Measurements from ENCODE around the gene USP3. TPM values are rescaled to one million over a fixed set of nuclear protein-coding genes. Genes with fewer than 3 reads are reported as not detected.
"Not testable (repeated sequence)": the region's sequence is repeated elsewhere in the genome, so short reads cannot be mapped to it uniquely, and the experiment has no call there.

The USP3 gene
- total RNA-seq, 1 donor from 2014 or later = 29.5 TPM

DNA sequence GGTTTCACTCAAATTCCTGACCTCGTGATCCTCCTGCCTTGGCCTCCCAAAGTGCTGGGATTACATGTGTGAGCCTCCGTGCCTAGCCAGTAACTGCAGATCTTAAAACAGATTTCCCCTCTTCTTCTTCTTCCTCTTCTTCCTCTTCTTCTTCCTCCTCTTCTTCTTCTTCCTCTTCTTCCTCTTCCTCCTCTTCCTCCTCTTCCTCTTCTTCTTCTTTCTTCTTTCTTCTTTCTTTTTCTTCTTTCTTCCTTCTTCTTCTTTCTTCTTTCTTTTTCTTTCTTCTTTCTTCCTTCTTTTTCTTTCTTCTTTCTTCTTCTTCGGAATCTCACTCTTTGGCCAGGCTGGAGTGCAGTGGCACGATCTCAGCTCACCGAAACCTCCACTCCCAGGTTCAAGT is 7.8 kb downstream of the USP3 start:
- DNase-seq (ENCODE audit: low read depth in 2 of 2) = no peak

DNA sequence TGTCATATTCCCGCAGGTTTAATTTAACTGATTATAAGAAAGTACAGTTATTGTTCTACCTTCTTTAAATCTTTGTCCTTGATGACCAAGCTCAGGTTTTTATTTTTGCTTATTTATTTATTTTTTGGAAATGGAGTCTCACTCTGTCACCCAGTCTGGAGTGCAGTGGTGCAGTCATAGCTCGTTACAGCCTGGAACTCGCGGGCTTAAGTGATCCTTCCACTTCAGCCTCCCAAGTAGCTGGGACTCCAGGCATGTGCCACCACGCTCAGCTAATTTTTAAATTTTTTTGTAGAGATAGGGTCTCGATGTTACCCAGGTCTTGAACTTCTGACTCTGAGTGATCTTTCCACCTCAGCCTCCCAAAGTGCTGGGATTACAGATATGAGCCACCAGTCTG is 8.9 kb downstream of the USP3 start:
- no peak for DNase-seq (ENCODE audit: low read depth in 2 of 2)

DNA sequence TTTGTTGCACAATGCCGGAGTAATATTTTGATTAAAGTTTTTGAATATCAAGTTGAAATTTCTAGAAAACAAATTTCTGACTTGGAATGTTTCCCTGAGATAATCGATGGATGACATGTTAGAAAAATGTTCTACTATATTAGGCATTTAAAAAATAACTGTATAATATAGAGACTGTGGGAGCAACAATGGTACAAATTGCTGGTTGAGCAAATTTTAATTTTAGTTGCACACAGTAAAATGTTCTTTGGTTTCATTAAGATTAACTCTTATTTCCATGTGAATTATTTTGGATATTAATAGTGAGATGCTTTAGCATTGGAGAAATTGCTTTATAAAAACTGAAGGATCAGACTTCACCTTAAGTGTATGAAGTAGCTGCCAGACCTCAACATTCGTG is 9.3 kb downstream of the USP3 start:
- no peak for DNase-seq (ENCODE audit: low read depth in 2 of 2)

DNA sequence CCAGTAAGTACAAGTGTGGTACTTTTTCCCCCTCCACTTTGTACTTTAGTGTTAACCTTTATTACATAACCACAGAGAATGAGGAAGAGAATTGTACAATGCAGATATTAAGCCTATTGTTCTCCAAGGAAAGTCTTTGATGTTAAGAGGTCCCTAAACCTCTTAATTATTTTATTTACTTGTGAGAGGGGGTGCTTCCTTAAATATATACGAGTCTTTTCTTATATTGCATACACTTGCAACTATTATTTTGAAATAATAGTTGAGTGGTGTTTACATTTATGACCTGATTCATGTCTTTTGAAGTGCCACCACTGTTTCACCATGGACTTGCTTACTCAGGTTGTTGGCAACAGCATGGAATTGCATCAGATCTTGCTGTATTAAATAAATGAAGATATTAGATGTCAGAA is 10.1 kb downstream of the USP3 start:
- peak in 1 of 2 donors; percentile 35 for DNase-seq (ENCODE audit: low read depth in 2 of 2)

DNA sequence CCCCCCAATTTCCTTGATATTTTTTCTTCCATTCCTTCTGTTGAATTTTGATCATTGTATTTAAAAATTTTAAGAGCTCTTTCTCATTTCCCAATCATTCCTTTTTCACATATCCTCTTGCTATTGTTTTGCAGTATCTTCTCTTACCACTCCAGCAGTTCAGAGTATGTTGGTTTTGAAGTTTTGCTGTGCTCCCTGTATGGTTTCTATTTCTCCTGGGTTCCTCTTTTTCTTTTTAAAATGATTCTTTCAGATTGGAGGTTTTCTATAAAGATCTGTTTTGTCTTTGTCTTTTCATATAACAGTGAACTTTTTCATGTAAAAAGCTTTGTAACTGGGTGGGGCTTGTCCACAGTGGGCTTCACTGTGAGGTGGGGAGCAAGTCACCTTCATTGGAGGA is 12.8 kb downstream of the USP3 start:
- no peak for DNase-seq (ENCODE audit: low read depth in 2 of 2)

DNA sequence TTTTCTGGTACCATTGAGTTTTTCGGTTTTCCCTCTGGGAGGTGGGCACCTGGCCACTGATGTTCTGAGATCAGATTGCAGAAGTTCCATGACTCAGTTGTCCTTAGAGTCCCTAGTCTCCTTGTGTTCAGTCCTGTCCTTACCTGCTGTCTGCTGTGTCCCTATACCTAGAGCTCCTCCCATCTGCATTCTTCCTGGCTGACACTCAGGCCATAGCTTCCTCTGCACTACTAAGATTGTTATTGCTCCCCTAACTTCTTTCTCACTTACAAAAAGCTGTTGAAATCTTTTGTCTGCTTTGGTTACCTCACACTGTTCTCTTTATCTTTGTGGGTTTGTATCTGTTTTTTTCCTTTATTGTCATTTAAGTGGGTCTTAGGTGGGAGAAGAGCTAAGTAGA is 13.2 kb downstream of the USP3 start:
- no peak for DNase-seq (ENCODE audit: low read depth in 2 of 2)

DNA sequence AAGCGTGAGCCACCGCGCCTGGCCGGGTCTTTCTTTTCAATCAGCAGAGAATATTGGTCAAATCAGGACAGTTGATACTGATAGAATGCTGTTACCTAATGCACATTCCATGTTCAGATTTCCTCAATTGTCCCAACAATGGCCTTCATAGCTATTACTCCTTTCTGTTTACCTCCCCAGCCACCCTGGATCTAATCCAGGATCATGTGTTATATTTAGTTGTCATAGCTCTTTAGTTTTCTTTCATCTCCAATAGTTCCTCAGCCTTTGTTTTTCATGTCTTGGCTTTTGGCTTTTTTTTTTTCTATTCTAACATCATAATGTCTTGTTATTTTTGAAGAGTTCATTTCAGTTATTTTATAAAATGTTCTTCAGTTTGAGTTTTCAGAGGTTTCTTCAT is 14.6 kb downstream of the USP3 start:
- peak in 1 of 2 donors; percentile 53 for DNase-seq (ENCODE audit: low read depth in 2 of 2)

DNA sequence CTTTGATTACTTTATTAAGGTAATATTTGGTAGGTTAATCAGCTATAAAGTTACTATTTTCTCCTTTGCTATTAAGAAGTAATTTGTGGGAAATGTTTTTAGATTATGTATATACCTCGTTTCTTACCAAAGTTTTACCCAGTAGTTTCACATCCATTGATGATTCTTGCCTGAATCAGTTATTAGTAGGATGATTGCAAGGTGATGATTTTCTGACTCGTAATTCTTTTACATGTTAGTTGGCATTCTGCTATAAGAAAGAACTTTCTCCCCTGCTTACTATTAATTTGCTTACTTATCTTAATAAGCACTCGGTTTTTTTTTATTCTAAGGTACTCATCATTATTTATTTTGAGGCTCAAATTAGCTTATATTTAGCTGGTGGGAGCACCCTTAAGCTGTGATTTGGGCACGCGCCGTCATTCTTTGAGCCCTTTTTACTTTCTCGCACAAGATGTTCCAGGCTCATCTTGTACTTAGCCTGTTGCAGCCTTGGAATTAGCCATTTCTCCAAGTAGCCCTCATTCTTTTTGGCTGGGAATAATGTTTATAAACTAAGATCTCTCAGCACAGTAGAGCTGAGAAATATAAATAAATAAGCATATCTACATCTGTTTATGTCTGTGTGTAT is 15.3 kb downstream of the USP3 start:
- no peak for DNase-seq (ENCODE audit: low read depth in 2 of 2)

DNA sequence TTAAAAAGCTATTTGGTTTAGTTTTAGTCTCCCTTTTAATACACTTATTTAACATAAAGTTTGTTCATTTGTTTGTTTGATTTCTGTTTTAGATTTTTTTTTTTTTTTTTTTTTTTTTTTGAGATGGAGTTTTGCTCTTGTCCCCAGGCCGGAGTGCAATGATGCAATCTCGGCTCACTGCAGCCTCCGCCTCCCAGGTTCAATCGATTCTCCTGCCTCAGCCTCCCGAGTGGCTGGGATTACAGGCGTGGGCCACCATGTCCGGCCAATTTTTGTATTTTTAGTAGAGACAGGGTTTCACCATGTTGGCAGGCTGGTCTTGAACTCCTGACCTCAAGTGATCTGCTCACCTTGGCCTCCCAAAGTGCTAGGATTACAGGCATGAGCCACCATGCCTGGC is 16.1 kb downstream of the USP3 start:
- not testable (repeated sequence) for DNase-seq (ENCODE audit: low read depth in 2 of 2)

DNA sequence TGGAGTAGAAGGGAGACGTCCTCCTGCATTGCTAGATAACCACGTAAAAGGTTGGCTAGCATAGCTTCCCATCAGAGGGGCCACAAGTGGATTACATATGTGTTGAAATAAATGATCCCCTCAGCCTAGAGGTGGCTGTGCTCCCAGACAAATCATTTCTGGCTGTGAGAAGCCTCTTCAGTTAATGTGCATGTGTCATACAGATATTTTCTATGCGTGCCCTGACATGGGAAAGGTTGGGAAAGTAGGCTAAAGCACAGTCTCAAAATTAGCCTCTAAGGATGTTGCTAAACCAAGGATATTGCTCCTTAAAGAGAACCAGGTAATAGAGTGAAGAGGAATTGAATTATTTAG is 17.8 kb downstream of the USP3 start:
- no peak for DNase-seq (ENCODE audit: low read depth in 2 of 2)

DNA sequence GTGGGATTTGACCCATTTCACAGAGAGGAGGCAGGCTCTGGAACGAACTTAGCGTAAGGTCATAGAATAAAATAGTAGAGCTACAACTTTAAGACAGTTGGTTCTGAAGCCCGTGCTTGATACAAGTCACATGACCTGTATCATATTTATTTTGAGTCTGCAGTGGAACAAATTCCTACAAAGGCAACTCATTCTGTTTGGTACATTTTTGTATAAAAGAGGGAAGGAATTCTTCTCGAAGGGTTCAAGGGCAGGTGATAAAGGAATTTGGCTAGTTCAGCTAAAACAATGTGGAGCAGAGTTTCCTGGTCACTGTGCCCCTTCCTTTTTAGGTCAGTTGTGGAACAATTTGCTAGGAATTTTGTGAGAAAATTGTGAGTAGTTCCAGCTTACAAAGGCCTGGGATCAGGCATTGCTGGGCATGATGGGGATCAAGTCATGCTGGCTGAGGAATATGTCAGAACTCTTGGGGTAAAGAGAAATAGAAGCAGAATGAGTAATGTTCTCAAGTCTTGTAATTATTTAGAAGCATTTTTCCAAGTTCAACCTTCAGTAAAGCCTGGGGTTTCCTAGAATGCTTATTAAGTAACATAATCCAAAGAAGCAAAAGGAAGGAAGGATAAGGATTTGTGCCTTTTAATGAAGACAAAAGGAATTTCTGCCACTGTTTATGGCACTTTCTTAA is 19.1 kb downstream of the USP3 start:
- DNase-seq (ENCODE audit: low read depth in 2 of 2) = peak in 1 of 2 donors; percentile 24

DNA sequence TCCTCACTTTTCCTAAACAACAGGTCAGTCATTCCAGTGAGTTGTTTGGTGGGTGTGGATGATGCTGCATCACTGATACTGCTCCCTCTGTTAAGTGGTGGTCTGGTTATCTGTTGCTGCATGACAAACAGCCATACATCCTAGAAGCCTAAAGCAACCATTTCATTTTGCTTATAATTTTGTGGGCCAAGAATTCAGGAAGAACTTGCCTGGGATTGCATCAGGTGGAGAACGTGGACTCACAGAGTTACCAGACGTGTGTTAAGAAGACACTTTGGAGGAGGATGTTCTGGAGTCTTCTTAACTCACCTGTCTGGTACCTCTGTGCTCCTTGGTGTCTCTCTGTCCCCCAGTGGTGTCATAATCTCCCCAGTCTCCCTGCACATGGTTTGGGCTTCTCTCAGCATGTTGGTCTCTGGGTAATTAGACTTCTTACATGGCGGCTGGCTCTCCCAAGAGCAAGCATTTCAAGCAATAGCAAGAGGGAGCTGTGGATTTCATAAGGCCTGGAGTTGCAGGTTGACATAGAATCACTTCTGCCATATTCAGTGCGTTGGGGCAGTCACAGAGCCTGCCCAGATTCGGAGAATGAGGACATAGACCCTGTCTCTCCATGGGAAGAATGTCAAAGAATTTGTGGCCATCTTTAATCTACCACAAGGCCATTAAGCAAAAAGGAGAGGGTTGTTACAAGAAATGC is 20.1 kb downstream of the USP3 start:
- no peak for DNase-seq (ENCODE audit: low read depth in 2 of 2)

DNA sequence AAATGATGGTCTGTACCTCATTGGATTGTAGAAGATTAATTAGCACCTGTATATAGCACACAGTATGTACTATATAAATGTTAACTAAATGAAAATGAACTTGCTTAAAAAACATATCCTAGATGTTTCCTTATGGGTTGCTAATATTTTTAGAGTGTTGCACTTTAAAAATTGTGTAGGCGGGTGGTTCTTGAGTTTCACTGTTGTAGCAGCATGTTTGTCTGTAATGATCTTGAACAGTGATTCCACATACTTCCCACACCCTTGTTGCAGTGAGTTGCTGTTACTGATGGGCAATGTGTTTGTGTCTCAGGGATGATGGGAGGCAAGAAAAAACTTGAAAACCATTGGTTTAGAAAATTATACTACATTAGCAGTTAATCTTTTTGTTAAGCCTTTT is 22.0 kb downstream of the USP3 start:
- no peak for DNase-seq (ENCODE audit: low read depth in 2 of 2)

DNA sequence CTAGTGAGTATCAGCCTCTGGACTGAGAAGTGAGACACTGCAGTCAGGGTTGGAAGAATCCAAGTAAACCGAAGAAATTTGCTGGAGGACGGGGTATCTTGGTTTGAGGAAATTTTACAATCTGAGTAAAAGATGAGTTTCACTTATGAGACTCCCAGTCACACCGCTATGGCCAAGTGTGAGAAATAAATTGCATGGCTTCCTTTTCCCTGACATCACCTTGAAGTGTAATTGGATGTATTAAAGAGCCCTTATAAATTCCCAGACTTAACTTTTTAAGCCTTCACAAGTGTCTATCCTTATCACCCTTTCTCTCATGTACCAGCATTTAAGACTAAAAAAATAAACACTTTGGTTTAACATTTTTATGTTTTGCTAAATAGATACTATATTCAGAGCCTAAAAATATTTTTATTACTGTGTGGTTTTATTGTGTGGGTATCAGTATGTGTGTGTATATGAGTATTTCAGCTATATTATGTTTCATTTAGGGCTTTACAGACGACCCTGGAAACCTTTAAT is 23.8 kb downstream of the USP3 start:
- no peak for DNase-seq (ENCODE audit: low read depth in 2 of 2)

DNA sequence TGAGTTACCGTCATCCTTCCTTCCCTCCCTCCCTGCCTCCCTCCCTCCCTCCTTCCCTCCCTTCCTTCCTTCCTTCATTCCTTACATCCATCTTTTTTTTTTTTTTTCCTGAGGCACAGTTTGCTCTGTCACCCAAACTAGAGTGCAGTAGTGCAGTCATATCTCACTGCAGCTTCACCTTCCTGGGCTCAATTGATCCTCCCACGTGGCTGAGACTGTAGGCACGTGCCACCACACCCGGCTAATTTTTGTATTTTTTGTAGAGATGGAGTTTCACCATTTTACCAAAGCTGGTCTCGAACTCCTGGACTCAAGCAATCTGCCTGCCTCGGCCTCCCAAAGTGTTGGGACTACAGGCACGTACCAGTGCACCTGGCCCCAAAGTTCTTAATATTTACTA is 25.8 kb downstream of the USP3 start:
- no peak for DNase-seq (ENCODE audit: low read depth in 2 of 2)

DNA sequence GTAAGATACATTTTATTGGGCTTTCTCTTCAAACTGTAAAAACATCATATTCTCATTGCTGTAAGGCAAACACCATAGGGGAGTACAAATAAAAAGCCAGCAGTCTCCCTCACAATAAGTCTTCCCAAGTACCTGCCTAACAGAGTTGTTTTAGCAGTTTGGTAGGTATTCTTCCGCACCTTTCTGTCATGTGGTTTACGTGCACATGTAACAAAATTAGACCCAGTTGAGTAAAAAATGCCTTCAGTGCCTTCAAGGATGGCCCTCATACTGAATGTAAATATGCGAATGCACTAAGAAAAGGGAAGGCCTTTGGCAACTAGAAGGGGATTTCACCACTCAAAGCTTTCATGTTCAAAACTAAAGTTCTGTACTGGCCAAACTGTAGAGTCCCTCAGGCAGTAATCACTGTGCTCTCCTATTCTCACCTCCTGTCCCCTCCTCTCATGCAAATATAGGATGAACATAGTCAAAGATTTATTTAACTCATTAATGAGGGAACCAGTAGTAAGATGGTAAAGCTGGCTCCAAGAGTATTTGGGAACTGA is 26.4 kb downstream of the USP3 start:
- no peak for DNase-seq (ENCODE audit: low read depth in 2 of 2)

DNA sequence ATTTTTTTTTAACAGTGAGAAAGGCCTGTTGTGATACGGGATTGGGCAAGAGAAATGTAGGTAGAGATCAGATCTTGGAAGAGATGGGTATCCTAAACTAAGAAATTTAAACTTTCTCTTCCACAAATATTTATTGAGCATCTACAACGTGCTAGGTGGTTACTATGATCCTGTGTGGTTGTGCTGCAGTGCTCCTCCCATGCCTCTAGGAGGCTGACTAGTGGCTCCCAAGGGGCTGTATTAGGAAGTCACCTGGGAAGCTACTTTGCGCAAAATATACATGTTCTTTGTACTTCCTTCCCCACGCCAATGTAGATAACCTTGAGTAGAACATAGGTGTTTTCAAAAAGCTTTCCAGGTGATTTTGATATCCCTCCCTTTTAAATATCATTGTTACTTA is 27.2 kb downstream of the USP3 start:
- no peak for DNase-seq (ENCODE audit: low read depth in 2 of 2)

DNA sequence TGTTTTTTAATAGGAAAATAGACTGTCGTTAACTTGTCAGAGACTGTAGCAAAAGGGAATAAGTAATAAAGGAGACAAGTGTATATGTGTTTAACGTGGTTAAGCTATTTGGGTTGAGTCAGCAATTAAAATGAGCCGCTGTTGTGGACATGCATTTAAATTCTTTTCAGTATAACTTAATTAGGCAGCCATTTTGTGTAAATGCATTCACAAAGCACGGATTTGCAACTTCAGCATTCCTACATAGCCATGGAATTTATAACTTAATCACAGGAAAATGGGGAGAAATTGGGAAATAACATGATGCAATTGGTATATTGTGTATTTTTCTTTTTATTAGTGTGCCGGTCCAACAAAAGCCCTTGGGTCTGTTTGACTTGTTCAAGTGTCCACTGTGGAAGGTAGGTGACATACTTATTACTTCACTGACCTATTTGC is 27.9 kb downstream of the USP3 start:
- no peak for DNase-seq (ENCODE audit: low read depth in 2 of 2)

DNA sequence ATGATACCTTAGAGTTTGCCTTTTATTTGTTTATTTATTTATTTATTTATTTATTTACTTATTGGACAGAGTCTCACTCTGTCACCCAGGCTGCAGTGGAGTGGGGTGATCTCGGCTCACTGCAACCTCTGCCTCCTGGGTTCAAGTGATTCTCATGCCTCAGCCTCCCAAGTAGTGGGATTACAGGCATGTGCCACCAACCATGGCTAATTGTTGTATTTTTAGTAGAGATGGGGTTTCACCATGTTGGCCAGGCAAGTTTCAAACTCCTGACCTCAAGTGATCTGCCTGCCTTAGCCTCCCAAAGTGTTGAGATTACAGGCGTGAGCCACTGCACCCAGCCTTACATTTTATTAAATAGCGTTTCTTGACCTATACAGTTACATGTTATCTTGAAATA is 30.5 kb downstream of the USP3 start:
- not testable (repeated sequence) for DNase-seq (ENCODE audit: low read depth in 2 of 2)

DNA sequence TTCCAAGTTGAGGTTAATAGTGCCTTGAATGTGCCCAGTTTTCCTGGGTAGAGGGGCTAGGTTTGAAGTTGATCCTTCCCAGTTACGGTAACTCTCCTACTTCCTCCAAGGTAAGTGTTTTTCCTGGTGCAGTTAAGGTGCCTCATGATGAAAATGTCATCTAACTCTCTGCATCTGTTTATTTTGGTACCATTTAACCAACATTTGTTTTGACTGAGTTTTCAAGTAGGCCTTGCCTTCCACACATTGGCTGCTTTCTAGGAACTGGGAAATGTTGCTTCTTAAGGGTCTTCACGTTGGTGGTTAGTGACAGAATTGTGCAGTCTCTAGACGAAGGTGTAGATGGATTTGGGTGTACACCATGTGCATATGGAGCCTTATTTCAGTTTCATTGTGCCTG is 31.3 kb downstream of the USP3 start:
- DNase-seq (ENCODE audit: low read depth in 2 of 2) = no peak

DNA sequence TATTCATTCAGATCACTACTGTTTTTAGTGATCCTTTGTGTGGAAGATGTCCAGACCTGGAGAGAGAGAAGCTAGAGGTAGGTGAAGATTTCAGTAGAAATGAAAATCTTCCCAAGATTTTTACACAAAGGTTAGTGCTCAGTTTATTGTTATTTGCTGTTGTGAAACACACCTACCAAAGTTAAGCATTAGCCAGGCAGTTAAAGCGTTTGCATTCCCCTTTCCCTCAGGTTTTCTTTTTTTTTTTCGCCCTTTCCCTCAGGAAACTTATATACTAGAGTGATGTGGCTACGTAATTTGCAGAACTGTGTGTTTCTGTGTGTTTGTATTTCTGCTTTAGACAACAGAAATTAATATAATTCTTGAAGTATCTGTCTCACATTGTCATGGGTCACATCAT is 34.5 kb downstream of the USP3 start:
- no peak for DNase-seq (ENCODE audit: low read depth in 2 of 2)

DNA sequence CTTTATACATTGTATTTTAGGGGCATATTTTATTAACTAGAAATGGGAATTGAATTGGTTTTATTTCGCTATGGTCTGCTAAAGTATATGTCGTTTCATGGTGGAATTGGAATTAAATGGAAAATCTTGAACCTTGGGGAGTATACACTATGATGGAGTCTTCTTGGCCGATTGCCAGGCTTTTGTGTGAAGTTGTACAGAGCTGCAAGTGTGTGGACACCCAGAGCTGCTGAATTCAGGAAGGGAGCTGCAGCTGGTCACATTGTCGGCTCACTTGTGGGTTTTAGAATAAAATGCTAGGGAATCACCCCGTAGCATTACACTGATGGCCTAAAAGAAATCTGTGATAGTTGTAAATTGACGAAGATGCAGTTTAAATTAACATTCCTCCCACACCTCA is 35.1 kb downstream of the USP3 start:
- DNase-seq (ENCODE audit: low read depth in 2 of 2) = peak in 1 of 2 donors; percentile 74
